DMS53 treated with DMSO at 0.1 percent for 48 hours (cell line): ENCODE results near the gene TMCC1.
"Not testable (repeated sequence)": the region's sequence is repeated elsewhere in the genome, so short reads cannot be mapped to it uniquely, and the experiment has no call there.

Experiments used
- DNase-seq: peaks from one replicate; lab custom pipeline; 2025; ENCODE audit not compliant: unreplicated experiment; lab: John Stamatoyannopoulos, UW

The TMCC1 gene

GRCh38 chr3:129893581-129894070, at the start of gene TMCC1:
Gene TMCC1, minus strand, starts transcription at chr3:129893711.
- DNase-seq: peak; percentile 66

- no peak for DNase-seq
Observed at GRCh38 chr3:129943020-129943419, 49.5 kb upstream of the TMCC1 start.

- peak; percentile 17 for DNase-seq
Observed at GRCh38 chr3:129942296-129942695, 48.8 kb upstream of the TMCC1 start.

GRCh38 chr3:129940086-129940485, 46.6 kb upstream of the TMCC1 start:
- no peak for DNase-seq

GRCh38 chr3:129938140-129938930, 44.8 kb upstream of the TMCC1 start:
- DNase-seq: no peak

- DNase-seq: no peak
Observed at GRCh38 chr3:129937717-129938116, 44.2 kb upstream of the TMCC1 start.

- DNase-seq: peak; percentile 49
Observed at GRCh38 chr3:129936757-129937156, 43.2 kb upstream of the TMCC1 start.

- DNase-seq: no peak
Observed at GRCh38 chr3:129934234-129935123, 41.0 kb upstream of the TMCC1 start.

- DNase-seq: no peak
Observed at GRCh38 chr3:129933471-129933870, 40.0 kb upstream of the TMCC1 start.

- no peak for DNase-seq
Observed at GRCh38 chr3:129929383-129929782, 35.9 kb upstream of the TMCC1 start.

GRCh38 chr3:129927072-129927471, 33.6 kb upstream of the TMCC1 start:
- DNase-seq: no peak

GRCh38 chr3:129919806-129920205, 26.3 kb upstream of the TMCC1 start:
- DNase-seq: no peak

GRCh38 chr3:129919357-129919756, 25.8 kb upstream of the TMCC1 start:
- DNase-seq: no peak

GRCh38 chr3:129918461-129918860, 24.9 kb upstream of the TMCC1 start:
- DNase-seq: no peak

GRCh38 chr3:129917423-129918007, 24.0 kb upstream of the TMCC1 start:
- no peak for DNase-seq

- no peak for DNase-seq
Observed at GRCh38 chr3:129913618-129914017, 20.1 kb upstream of the TMCC1 start.

- DNase-seq: no peak
Observed at GRCh38 chr3:129911261-129911861, 17.9 kb upstream of the TMCC1 start.

- not testable (repeated sequence) for DNase-seq
Observed at GRCh38 chr3:129909235-129909634, 15.7 kb upstream of the TMCC1 start.

- DNase-seq: no peak
Observed at GRCh38 chr3:129908417-129908816, 14.9 kb upstream of the TMCC1 start.

- DNase-seq: not testable (repeated sequence)
Observed at GRCh38 chr3:129901272-129901671, 7.8 kb upstream of the TMCC1 start.

GRCh38 chr3:129897026-129897425, 3.5 kb upstream of the TMCC1 start:
- no peak for DNase-seq
